Measurements from ENCODE around the gene FTCDNL1. TPM values are rescaled to one million over a fixed set of nuclear protein-coding genes. Genes with fewer than 3 reads are reported as not detected.

FTCDNL1 gene
- total RNA-seq, 1 donor = 4.7 TPM

DNA sequence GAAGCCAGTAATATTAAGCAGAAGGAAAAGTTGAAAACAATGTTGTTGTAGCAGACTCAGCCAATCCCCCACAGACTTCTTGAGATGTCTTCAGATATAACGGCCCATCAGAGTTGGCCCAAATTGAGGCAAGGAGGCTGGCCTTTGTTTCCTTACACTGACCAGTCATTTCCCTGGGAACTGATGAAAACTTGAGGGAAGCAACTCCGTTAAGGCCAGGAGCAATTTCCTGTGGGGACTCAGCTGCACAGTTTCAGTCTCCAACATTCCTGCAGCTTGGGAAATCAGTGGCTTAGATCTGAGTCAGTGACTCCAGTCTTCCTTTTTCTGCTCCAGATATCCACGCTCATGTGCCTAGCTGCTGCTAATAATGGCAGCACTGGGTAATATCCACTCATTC lies 75.7 kb downstream of the FTCDNL1 start:
- Histone ChIP-seq H3K4me2 (ENCODE audit: insufficient read depth, low read length) (no peak overlapping the region), H3K36me3 (ENCODE audit: insufficient read depth, low read length) (no peaks in the 10 kb centered on the region), H3K79me2 (ENCODE audit: insufficient read depth, low read length) (no peaks in the 10 kb centered on the region), H3K4me1 (ENCODE audit: insufficient read depth, low read length) (no peaks in the 10 kb centered on the region), H4K20me1 (ENCODE audit: insufficient read depth, low read length) (no peaks in the 10 kb centered on the region), H3K9me3 (ENCODE audit: low read depth, low read length) (no peaks in the 10 kb centered on the region), H2AFZ (ENCODE audit: low read length) (peak overlapping the region; percentile 7), H3K4me3 (ENCODE audit: insufficient read depth, low read length) (no peak overlapping the region), H3K27ac (ENCODE audit: low read depth, low read length) (no peak overlapping the region), H3K27me3 (ENCODE audit: insufficient read depth, low read length) (no peaks in the 10 kb centered on the region)
- TF ChIP-seq, protein P1, sequence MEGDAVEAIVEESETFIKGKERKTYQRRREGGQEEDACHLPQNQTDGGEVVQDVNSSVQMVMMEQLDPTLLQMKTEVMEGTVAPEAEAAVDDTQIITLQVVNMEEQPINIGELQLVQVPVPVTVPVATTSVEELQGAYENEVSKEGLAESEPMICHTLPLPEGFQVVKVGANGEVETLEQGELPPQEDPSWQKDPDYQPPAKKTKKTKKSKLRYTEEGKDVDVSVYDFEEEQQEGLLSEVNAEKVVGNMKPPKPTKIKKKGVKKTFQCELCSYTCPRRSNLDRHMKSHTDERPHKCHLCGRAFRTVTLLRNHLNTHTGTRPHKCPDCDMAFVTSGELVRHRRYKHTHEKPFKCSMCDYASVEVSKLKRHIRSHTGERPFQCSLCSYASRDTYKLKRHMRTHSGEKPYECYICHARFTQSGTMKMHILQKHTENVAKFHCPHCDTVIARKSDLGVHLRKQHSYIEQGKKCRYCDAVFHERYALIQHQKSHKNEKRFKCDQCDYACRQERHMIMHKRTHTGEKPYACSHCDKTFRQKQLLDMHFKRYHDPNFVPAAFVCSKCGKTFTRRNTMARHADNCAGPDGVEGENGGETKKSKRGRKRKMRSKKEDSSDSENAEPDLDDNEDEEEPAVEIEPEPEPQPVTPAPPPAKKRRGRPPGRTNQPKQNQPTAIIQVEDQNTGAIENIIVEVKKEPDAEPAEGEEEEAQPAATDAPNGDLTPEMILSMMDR (IDR thresholded peaks at IDR 0.05; ENCODE audit: extremely low read depth, low read depth, low read length) = no peak
- no peak for DNase-seq (ENCODE audit: insufficient read length, low spot score, missing footprints)

DNA sequence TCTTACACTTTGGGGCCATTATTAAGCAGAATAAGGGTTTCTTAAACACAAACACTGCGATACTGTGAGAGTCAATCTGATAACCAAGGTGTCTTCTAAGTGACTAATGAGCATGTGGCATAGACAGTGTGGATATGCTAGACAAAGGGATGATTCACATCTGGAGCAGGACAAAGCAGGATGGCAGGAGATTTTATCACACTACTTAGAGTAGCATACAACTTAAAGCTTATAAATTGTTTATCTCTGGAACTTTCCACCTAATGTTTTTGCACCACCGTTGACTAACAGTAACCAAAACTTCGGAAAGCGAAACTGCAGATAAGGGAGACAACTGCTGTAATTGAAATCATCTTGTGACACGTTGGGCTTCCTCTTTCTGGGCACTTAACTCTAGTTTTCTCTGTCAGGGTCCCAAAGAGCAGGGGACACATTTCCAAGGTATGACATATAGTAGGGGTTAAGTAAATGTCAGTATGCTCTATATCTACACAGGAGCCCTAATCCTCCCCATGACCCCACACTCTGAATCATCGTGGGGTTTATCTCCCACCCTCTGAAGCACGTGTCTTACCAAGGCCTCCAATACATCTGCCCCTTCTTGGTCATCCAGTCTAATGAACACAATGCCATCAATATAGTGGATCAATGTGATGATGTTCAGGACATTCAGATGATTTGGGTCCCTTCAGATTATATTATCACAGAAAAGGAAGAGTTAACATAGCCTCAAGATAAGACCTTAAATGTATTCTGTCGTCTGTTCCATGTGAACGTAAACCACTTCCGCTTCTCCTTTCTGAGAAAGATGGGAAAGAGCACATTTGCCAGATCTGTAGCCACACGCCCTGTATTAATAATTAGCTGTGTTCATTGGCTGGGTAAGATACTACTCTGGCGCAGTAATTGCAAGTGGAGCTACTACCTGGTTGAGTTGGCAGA lies 78.7 kb downstream of the FTCDNL1 start:
- TF ChIP-seq, protein P1 (IDR thresholded peaks at IDR 0.05; ENCODE audit: extremely low read depth, low read depth, low read length) = no peak
- H3K4me2 ChIP-seq (ENCODE audit: insufficient read depth, low read length) = no peak overlapping the region
- H2AFZ ChIP-seq (ENCODE audit: low read length) = no peak overlapping the region
- H3K79me2 ChIP-seq (ENCODE audit: insufficient read depth, low read length) = no peaks in the 10 kb centered on the region
- H3K27me3 ChIP-seq (ENCODE audit: insufficient read depth, low read length) = peaks cover 6% of the 10 kb centered on the region
- no peak for DNase-seq (ENCODE audit: insufficient read length, low spot score, missing footprints)
- no peak overlapping the region for H3K27ac ChIP-seq (ENCODE audit: low read depth, low read length)
- H3K36me3 ChIP-seq (ENCODE audit: insufficient read depth, low read length) = no peaks in the 10 kb centered on the region
- no peaks in the 10 kb centered on the region for H4K20me1 ChIP-seq (ENCODE audit: insufficient read depth, low read length)
- H3K9me3 ChIP-seq (ENCODE audit: low read depth, low read length) = no peaks in the 10 kb centered on the region
- no peak overlapping the region for H3K4me3 ChIP-seq (ENCODE audit: insufficient read depth, low read length)
- no peaks in the 10 kb centered on the region for H3K4me1 ChIP-seq (ENCODE audit: insufficient read depth, low read length)

DNA sequence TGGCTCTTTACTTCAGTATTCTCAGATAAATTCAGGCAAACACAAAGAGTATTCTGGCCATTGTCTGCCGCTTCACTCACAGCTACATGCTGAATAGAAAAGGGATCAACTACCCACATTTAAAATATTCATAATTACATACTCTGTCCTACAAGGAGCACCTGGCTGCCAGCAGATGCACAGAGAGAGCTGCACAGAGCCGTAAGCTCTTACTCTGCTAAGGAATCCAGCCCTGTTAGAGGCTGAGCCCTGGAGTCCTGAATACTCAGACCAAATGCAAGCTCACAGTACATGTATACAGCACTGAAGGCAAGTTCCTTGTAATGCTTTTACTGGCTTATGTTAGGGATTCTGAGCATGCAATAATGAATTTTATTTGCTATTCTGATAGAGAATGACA lies 80.3 kb downstream of the FTCDNL1 start:
- H3K36me3 ChIP-seq (ENCODE audit: insufficient read depth, low read length) = no peaks in the 10 kb centered on the region
- H4K20me1 ChIP-seq (ENCODE audit: insufficient read depth, low read length) = no peaks in the 10 kb centered on the region
- H3K4me3 ChIP-seq (ENCODE audit: insufficient read depth, low read length) = no peak overlapping the region
- TF ChIP-seq, protein P1 (IDR thresholded peaks at IDR 0.05; ENCODE audit: extremely low read depth, low read depth, low read length) = no peak
- no peak overlapping the region for H3K4me2 ChIP-seq (ENCODE audit: insufficient read depth, low read length)
- H3K27me3 ChIP-seq (ENCODE audit: insufficient read depth, low read length) = peaks cover 6% of the 10 kb centered on the region
- DNase-seq (ENCODE audit: insufficient read length, low spot score, missing footprints) = no peak
- no peak overlapping the region for H3K27ac ChIP-seq (ENCODE audit: low read depth, low read length)
- H3K4me1 ChIP-seq (ENCODE audit: insufficient read depth, low read length) = no peaks in the 10 kb centered on the region
- no peak overlapping the region for H2AFZ ChIP-seq (ENCODE audit: low read length)
- no peaks in the 10 kb centered on the region for H3K9me3 ChIP-seq (ENCODE audit: low read depth, low read length)
- no peaks in the 10 kb centered on the region for H3K79me2 ChIP-seq (ENCODE audit: insufficient read depth, low read length)

DNA sequence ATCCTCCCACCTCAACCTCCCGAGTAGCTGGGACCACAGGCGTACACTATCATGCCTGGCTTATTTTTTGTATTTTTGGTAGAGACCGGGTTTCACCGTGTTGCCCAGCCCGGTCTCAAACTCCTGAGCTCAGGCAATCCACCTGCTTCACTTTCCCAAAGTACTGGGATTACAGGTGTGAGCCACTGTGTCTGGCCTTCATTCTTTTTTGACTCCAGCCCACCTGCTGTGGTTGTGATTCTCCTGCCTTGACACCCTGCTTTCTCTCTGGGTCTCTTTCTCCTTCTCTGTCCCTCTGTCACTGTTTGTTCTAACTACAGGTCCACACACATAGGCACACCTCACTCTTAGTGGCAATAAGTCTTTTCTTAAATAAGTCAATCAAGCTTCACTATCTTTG lies 85.3 kb downstream of the FTCDNL1 start:
- Histone ChIP-seq H2AFZ (ENCODE audit: low read length) (no peak overlapping the region), H3K27me3 (ENCODE audit: insufficient read depth, low read length) (peaks cover 6% of the 10 kb centered on the region), H3K27ac (ENCODE audit: low read depth, low read length) (no peak overlapping the region), H3K9me3 (ENCODE audit: low read depth, low read length) (no peaks in the 10 kb centered on the region), H3K4me2 (ENCODE audit: insufficient read depth, low read length) (no peak overlapping the region), H3K79me2 (ENCODE audit: insufficient read depth, low read length) (no peaks in the 10 kb centered on the region), H3K36me3 (ENCODE audit: insufficient read depth, low read length) (no peaks in the 10 kb centered on the region), H4K20me1 (ENCODE audit: insufficient read depth, low read length) (no peaks in the 10 kb centered on the region), H3K4me3 (ENCODE audit: insufficient read depth, low read length) (no peak overlapping the region), H3K4me1 (ENCODE audit: insufficient read depth, low read length) (no peaks in the 10 kb centered on the region)
- TF ChIP-seq, protein P1 (IDR thresholded peaks at IDR 0.05; ENCODE audit: extremely low read depth, low read depth, low read length) = no peak
- DNase-seq (ENCODE audit: insufficient read length, low spot score, missing footprints) = no peak

Data from osteoblast (primary cell).